Kidney epithelial cell (primary cell): Measurements from ENCODE around the gene CDC42EP5. TPM values are rescaled to one million over a fixed set of nuclear protein-coding genes. Genes with fewer than 3 reads are reported as not detected.
A peak's percentile ranks its signal among the peaks of the same experiment; 100 is the strongest.
"Not testable (repeated sequence)": the region's sequence is repeated elsewhere in the genome, so short reads cannot be mapped to it uniquely, and the experiment has no call there.

ENCODE experiments used
- DNase-seq: peaks from one replicate; pipeline ENCODE4 v3.0.0-alpha.2; 2010; ENCODE audit warnings: low read depth
- H3K27me3 ChIP-seq: 2 replicates; pipeline ENCODE4 v1.6.0; 2011; ENCODE audit warnings: low read length; ENCODE audit not compliant: control insufficient read depth, insufficient read depth
- H3K36me3 ChIP-seq: 2 replicates; pipeline ENCODE4 v1.5.1; 2011; ENCODE audit warnings: low read length; ENCODE audit not compliant: control insufficient read depth, insufficient read depth
- H3K4me3 ChIP-seq: 2 replicates; pipeline ENCODE4 v1.5.1; 2011; ENCODE audit warnings: low read depth, mild to moderate bottlenecking, control low read depth, low read length
- CTCF ChIP-seq: IDR thresholded peaks from 2 replicates; pipeline ENCODE4 v1.5.1; 2011; ENCODE audit warnings: mild to moderate bottlenecking, moderate library complexity, low read length, control low read depth, inconsistent platforms; ENCODE audit not compliant: insufficient read depth, poor library complexity, severe bottlenecking
- total RNA-seq: library from RNA; depleted of rRNA; stranded (reverse); fragments of >200 nt; gene quantifications from 2 replicates; pipeline ENCODE4 v1.2.3, GENCODE V29; 2015

The CDC42EP5 gene
- total RNA-seq, 1 donor from 2014 or later = 24.4 TPM

- peak overlapping the region; percentile 90 for H3K4me3 ChIP-seq
- H3K36me3 ChIP-seq = peaks cover 8% of the 10 kb centered on the region
- TF ChIP-seq CTCF = no peak
- no peaks in the 10 kb centered on the region for H3K27me3 ChIP-seq
- no peak for DNase-seq
Measured at GRCh38 chr19:54449701-54450069, 23.4 kb downstream of the CDC42EP5 start.

DNA sequence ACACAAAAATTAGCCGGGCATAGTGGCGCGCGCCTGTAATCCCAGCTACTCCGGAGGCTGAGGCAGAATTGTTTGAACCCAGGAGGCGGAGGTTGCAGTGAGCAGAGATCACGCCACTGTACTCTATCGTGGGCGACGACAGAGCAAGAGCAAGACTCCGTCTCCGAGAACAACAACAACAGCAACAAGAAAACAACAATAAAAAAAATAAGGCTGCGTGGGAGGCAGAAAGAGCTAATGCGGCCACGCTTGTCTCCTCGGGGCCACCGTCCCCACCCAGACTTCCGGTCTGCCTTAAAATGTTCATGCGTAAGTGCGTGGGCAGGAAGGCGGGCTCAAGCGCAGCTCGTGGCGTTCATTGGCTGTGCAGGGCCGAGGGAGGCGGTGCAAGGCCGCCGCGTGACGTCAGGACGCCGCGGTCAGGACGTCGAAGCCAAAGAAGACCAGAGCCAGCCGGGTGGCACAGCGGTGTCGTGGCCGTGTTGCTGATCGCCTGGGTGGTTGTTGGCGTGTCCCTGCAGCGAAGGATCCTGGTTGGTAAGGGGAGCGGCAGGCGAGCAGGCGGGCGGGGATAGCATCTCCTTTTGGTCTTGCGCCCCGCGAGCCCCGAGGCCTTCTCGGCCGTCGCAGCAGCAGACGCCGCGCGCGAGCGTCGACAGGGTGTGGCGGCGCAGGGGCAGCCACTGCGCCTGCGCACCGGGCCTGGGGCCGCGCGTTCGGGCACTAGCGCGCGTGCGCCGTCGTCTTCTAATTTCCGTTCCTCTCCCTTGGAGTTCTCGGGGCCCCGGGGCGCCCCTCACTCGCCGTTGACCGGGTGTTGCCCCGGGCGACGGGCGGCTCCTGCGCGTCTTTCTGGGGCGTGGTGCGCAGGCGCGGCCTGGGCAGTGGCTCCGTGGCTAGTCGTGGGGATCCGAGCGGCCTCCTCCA lies 24.1 kb downstream of the CDC42EP5 start, which contains the start of gene LENG8:
TSS of gene LENG8 (plus strand) at position 426 of the 927 bp plus-strand sequence. CDS start 2,146 bp downstream, outside the sequence.
- TF ChIP-seq CTCF = no peak
- peak; percentile 77 for DNase-seq
- peaks cover 8% of the 10 kb centered on the region for H3K36me3 ChIP-seq
- H3K4me3 ChIP-seq = peak within 1 kb of the TSS; percentile 90
- H3K27me3 ChIP-seq = no peaks in the 10 kb centered on the region

DNA sequence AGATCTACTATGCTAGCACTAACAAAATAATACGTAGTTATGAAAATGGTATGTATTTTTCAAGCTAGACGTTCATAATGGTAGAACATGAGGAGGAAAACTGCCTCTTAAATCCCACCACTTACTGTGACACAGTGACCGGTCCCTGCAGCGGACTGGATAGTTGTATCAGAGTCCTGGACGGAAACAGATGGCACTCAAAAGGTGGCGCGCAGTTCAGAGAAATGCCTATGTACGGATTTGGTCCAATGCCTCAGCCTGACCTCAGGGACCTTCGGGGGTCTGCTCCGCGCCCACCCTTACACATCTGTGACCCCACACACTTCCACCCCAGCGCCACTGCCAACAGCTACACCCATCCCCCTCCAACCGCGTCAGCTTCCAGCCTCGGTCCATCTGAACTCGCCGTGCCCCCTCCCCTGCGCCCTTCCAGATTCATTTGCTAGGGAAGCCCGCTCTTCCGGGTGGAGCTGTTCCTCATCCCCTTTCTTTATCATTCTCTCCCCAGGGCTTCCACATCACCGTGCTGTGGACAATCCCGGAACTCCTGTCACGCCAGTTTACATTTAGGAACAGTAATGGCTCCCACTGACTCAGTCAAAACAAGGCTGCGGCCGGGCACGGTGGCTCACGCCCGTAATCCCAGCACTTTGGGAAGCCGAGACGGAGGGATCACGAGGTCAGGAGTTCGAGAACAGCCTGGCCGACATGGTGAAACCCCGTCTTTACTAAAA lies 24.9 kb downstream of the CDC42EP5 start:
- no peaks in the 10 kb centered on the region for H3K27me3 ChIP-seq
- no peak for DNase-seq
- H3K36me3 ChIP-seq = peaks cover 6% of the 10 kb centered on the region
- peak overlapping the region; percentile 90 for H3K4me3 ChIP-seq
- no peak for TF ChIP-seq CTCF

- not testable (repeated sequence) for H3K36me3 ChIP-seq, H3K27me3 ChIP-seq, H3K4me3 ChIP-seq, DNase-seq
Measured at GRCh38 chr19:54446349-54446748, 26.7 kb downstream of the CDC42EP5 start.

DNA sequence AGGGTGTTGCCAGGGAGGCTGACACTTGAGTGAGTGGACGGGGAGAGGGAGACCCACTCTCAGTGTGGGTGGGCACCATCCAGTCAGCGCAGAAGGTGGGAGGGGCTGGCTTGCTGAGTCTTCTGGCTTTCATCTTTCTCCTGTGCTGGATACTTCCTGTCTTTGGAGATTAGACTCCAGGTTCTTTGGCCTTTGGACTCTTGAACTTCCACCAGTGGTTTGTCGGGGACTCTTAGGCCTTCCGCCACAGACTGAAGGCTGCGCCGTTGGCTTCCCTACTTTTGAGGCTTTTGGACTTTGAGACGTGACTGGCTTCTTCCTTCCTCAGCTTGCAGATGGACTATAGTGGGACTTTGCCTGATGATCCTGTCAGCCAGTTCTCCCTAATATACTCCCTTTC lies 28.4 kb downstream of the CDC42EP5 start:
- no peak overlapping the region for H3K4me3 ChIP-seq
- H3K27me3 ChIP-seq = no peaks in the 10 kb centered on the region
- no peak for DNase-seq
- TF ChIP-seq CTCF = no peak
- H3K36me3 ChIP-seq = peaks cover 1% of the 10 kb centered on the region

GRCh38 chr19:54440641-54441040 lies 32.5 kb downstream of the CDC42EP5 start:
- no peak for TF ChIP-seq CTCF
- DNase-seq = no peak
- Histone ChIP-seq H3K27me3 (no peaks in the 10 kb centered on the region), H3K36me3 (no peaks in the 10 kb centered on the region), H3K4me3 (no peak overlapping the region)
